ENCODE measurements around the gene AKAIN1.

DNA sequence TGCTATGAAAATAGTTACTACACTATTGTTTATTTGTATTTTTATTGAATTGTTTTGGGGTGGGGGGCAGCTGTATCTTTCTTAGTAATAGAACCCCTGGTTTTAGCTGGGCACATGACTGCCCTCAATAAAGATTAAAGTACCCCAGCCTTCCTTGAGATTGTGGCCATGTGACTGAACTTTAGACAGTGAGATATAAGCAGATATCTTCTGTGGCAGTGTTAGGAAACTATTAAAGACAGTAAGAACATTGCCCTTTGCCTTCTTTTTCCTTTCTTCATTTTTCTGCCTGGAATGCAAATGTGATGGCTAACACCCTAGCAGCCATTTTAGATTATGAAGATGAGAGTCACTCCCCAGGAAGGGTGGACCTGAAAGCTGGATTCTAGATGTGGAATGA is 47.9 kb upstream of the AKAIN1 start:
- TF ChIP-seq, protein P1, sequence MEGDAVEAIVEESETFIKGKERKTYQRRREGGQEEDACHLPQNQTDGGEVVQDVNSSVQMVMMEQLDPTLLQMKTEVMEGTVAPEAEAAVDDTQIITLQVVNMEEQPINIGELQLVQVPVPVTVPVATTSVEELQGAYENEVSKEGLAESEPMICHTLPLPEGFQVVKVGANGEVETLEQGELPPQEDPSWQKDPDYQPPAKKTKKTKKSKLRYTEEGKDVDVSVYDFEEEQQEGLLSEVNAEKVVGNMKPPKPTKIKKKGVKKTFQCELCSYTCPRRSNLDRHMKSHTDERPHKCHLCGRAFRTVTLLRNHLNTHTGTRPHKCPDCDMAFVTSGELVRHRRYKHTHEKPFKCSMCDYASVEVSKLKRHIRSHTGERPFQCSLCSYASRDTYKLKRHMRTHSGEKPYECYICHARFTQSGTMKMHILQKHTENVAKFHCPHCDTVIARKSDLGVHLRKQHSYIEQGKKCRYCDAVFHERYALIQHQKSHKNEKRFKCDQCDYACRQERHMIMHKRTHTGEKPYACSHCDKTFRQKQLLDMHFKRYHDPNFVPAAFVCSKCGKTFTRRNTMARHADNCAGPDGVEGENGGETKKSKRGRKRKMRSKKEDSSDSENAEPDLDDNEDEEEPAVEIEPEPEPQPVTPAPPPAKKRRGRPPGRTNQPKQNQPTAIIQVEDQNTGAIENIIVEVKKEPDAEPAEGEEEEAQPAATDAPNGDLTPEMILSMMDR (conservative IDR thresholded peaks at IDR 0.05 in 1 of 2, IDR thresholded peaks at IDR 0.05 in 1 of 2; ENCODE audit: low read depth in 1 of 2, low read length in 2 of 2): no peak
- no peak for TF ChIP-seq EZH2 (IDR thresholded peaks at IDR 0.05; ENCODE audit: low read length, missing control alignments)

All from fibroblast of lung (primary cell).